HepG2 (cell line): ENCODE results near the gene ATE1.

Experiments used
- CC2D1A ChIP-seq: sonication (generic); formaldehyde crosslinking; IDR thresholded peaks from 2 replicates; pipeline ENCODE4 v1.8.1; 2023; ENCODE audit warnings: mild to moderate bottlenecking, missing genetic modification reagents
- ELF4 ChIP-seq: sonication (generic); formaldehyde crosslinking; IDR thresholded peaks from 2 replicates; pipeline ENCODE4 v1.5.0; 2020; ENCODE audit warnings: missing genetic modification reagents, mild to moderate bottlenecking, moderate library complexity, borderline replicate concordance
- HNRNPK ChIP-seq: fragments of 200-400 bp; formaldehyde crosslinking; IDR thresholded peaks from 2 replicates; pipeline ENCODE4 v1.6.1; 2018; ENCODE audit warnings: low read length, low read depth, moderate library complexity, mild to moderate bottlenecking; ENCODE audit not compliant: poor library complexity, severe bottlenecking
- MXI1 ChIP-seq: IDR thresholded peaks from 3 replicates; pipeline ENCODE4 v1.6.1; 2012; ENCODE audit warnings: low read depth, low read length, inconsistent platforms, borderline replicate concordance
- NR1H2 ChIP-seq: sonication (generic); formaldehyde crosslinking; IDR thresholded peaks from 2 replicates; pipeline ENCODE4 v1.8.1; 2022; ENCODE audit warnings: low read depth, missing genetic modification reagents, borderline replicate concordance
- ZNF770 ChIP-seq: sonication (generic); formaldehyde crosslinking; IDR thresholded peaks from 2 replicates; pipeline ENCODE4 v1.5.0; 2020; ENCODE audit warnings: mild to moderate bottlenecking, missing genetic modification reagents

- TF ChIP-seq ELF4 (no peak), MXI1 (no peak), NR1H2 (CRISPR knock-in tag) (no peak), HNRNPK (no peak), CC2D1A (CRISPR knock-in tag) (no peak), ZNF770 (no peak)
Observed at GRCh38 chr10:121808835-121809234, 119.0 kb downstream of the ATE1 start.
